ENCODE results near the gene LRPAP1.
"Not testable (repeated sequence)": the region's sequence is repeated elsewhere in the genome, so short reads cannot be mapped to it uniquely, and the experiment has no call there.

Gene LRPAP1

DNA sequence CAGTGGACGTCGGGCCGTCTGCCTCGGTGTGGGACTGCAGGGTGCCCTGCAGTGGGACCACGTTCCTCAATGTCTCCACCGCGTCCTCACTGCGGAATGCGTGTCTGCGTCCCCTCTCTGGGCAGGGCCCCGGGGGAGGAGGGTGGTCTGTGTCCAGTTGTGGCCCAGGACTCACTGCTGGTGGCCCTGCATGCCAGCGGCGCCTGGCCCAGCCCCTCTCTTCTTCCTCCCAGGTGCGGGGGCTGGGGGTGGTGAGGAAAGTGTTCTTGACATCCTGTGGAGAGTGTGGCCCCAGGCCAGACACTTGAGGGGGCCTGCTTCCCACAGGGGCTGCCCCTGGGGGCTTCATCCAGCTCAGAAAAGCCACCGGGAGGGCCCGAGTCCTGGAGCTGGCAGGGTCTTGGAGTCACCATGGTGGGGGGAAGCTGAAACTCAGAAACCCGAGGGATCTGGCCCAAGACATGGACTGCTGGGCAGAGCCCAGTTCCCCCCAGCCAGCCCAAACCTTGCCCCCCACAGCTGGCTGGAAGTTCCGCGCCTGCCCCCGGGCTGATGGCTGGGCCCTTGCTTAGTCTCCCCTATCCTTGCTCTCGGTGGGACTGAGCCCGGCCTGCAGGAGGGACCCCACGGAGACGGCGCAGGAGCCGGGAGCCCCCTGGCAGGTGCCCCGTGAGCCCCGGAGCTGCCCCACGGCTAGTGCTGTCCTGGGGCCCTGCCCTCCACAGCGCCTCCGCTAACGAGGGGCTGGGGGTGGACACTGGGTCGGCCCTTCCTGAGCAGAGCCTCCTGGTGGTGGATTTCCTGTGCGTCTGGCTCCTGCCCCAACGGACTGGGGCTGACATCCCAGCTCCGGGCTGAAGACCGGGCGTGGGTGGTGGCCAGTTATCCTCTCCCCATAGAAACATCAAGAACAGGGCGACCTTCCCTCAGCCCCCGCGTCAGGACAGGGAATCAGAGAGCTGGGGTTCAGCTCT lies 66.2 kb downstream of the LRPAP1 start:
- H3K9ac ChIP-seq (ENCODE audit: low read length), result no peak overlapping the region
- no peak for DNase-seq (ENCODE audit: low read depth)
- peaks cover 34% of the 10 kb centered on the region for H3K27me3 ChIP-seq (replicated peaks; ENCODE audit: control insufficient read depth, insufficient read depth, low read length)
- no peaks in the 10 kb centered on the region for H3K9me3 ChIP-seq (ENCODE audit: control insufficient read depth, low read length)
- H3K4me1 ChIP-seq (ENCODE audit: control insufficient read depth, insufficient read depth, low read length), result no peaks in the 10 kb centered on the region
- no peaks in the 10 kb centered on the region for H3K36me3 ChIP-seq (ENCODE audit: control insufficient read depth, insufficient read depth, low read length, severe bottlenecking)
- no peak overlapping the region for H3K4me3 ChIP-seq (ENCODE audit: low read length)

DNA sequence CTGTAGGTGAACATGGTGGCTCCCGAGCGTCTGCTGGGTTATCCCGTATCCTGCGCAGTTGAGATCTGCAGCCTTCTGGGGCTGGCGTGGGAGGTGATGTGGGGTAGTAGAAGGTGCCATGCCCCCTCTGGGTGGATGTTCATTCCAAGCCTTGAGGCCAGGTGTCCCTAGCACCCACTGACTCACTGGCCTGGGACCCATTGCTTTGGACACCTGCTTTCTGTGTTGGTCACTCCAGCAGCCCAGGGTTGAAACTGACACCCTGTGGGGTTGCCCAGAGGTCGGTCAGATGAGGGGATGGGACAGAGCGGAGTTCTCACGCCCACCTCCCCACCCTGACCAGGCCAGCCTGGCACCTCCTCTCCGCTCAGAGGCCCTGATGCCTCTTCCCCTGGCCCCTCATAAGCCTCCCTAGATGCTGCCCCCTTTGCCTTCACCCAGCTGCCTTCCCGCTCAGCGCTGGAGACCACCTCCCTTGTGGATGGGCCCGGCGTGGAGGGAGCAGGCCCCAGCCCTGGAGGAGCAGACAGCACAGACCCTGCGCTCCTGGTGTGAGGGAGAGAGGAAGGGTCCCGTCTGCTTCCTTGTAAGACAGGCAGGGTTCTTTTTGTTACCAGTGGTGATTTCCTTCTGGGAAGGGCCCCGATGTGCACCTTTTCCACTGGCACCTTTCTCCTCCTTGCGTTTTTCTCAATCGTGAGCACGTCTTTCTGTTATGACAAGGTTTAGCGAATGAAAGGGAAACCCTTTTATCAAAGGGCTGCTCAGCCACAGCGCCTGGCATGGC lies 67.1 kb downstream of the LRPAP1 start:
- H3K36me3 ChIP-seq (ENCODE audit: control insufficient read depth, insufficient read depth, low read length, severe bottlenecking), result no peaks in the 10 kb centered on the region
- H3K9ac ChIP-seq (ENCODE audit: low read length), result no peak overlapping the region
- no peak for DNase-seq (ENCODE audit: low read depth)
- no peaks in the 10 kb centered on the region for H3K4me1 ChIP-seq (ENCODE audit: control insufficient read depth, insufficient read depth, low read length)
- no peak overlapping the region for H3K4me3 ChIP-seq (ENCODE audit: low read length)
- H3K27me3 ChIP-seq (replicated peaks; ENCODE audit: control insufficient read depth, insufficient read depth, low read length), result peaks cover 31% of the 10 kb centered on the region
- H3K9me3 ChIP-seq (ENCODE audit: control insufficient read depth, low read length), result peaks cover 6% of the 10 kb centered on the region

DNA sequence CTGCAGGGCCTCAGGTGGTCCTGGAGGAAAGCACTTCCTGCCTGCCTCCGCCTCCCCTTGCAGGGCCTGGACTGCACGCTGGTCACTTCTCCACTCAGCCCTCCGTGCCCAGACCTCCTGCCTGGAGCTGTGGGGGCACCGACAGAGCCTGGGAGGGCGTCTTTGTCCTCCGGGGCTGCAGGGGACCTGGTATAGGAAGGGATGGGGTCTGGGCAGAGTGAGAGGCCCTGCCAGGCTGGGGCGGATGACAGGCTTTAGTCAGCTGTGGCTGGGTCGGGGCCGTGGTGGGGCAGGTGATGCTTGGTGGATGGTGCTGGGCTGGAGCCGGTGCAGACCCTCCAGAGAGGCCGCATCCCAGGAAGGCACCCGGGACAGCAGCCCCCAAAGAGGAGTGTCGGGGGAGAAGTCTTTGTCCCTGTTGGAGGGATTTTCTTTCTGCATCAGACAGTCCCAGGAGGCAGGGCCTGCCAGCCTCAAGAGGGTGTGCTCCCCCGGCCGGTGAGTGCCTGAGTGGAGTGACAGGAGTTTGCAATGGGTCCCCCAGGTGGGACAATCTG lies 67.8 kb downstream of the LRPAP1 start:
- Histone ChIP-seq H3K36me3 (ENCODE audit: control insufficient read depth, insufficient read depth, low read length, severe bottlenecking) (no peaks in the 10 kb centered on the region), H3K27me3 (replicated peaks; ENCODE audit: control insufficient read depth, insufficient read depth, low read length) (peaks cover 28% of the 10 kb centered on the region)

DNA sequence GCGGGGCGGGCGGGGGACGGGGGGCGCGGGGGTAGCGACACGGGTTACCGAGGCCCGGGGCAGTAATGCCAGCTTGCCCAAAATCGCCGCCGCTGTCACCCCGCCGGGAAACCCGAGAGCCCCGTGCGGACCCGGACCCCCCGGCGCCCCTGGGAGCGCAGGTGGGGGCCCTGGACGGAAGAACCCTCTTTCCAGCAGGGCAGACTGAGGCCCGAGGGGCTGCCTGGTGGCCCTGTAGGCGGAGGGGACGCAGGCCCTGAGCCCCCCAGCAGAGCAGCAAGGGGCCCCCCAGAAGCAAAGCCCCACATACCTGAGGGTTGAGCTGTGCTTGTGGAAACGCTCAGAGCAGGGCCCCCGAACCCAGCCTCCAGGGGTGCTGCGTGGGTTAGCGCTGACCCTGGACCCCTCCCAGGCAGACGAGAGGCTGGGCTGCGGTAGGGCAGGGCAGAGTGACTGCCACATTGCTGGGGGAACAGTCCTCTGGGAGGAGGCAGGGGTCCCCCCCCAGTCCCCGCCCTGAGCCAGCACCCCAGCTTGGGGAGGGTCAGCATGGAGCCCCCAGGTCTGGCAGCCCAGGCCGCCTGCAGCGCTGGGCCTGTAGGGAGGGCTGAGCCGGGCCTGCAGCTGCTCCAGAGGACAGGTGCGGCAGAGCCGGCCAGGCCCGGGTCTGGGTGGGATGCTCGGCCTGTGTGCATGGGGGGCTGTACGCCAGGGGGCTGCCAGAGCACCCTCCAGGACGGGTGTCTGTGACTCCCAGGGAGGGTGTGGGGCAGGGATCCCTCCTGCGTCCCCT lies 68.5 kb downstream of the LRPAP1 start:
- no peaks in the 10 kb centered on the region for H3K36me3 ChIP-seq (ENCODE audit: control insufficient read depth, insufficient read depth, low read length, severe bottlenecking)
- no peak for DNase-seq (ENCODE audit: low read depth)
- no peaks in the 10 kb centered on the region for H3K4me1 ChIP-seq (ENCODE audit: control insufficient read depth, insufficient read depth, low read length)
- H3K9ac ChIP-seq (ENCODE audit: low read length), result no peak overlapping the region
- peaks cover 9% of the 10 kb centered on the region for H3K9me3 ChIP-seq (ENCODE audit: control insufficient read depth, low read length)
- no peak overlapping the region for H3K4me3 ChIP-seq (ENCODE audit: low read length)
- peaks cover 28% of the 10 kb centered on the region for H3K27me3 ChIP-seq (replicated peaks; ENCODE audit: control insufficient read depth, insufficient read depth, low read length)

More for the DNA sequence above, 67.8 kb downstream of the LRPAP1 start:
- DNase-seq (ENCODE audit: low read depth), result no peak
- H3K4me3 ChIP-seq (ENCODE audit: low read length), result no peak overlapping the region
- peaks cover 9% of the 10 kb centered on the region for H3K9me3 ChIP-seq (ENCODE audit: control insufficient read depth, low read length)
- no peaks in the 10 kb centered on the region for H3K4me1 ChIP-seq (ENCODE audit: control insufficient read depth, insufficient read depth, low read length)
- no peak overlapping the region for H3K9ac ChIP-seq (ENCODE audit: low read length)

DNA sequence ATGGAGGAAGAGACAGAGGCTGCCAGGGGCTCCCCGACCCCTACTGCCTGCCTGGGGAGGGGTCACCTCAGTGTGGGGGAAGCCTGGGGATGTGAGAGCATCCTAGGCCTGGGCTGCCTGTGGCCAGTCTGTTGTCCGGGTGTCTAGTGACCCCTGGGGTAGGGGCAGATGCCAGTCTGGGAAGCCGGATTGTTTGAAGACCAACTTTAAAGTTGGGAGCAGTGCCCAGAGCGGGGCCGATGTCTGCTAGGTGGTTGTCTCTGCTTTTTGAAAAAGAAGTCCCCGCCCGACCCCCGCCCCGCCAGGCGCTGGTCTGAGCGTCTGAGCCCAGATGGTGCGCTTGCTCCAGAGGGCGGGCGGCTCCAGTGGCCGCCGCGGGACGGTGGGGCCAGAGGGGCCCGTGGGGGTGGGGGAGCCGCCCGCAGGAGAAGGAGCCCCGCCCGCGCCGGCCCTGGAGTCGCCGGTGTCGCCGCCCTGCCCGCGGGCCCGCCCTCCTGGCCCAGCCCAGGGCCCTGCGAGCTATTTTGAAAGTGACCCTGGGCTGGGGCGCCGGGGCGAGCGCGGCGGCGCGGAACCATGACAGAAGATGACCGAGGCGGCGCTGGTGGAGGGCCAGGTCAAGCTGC lies 69.3 kb downstream of the LRPAP1 start, which contains the start of gene DOK7:
DOK7 (plus strand) TSS at position 517 of the 626 bp plus-strand sequence; CDS start at position 587, 70 bp downstream.
- Histone ChIP-seq H3K9ac (ENCODE audit: low read length) (no peak within 1 kb of the TSS), H3K27me3 (replicated peaks; ENCODE audit: control insufficient read depth, insufficient read depth, low read length) (peaks cover 28% of the 10 kb centered on the region), H3K9me3 (ENCODE audit: control insufficient read depth, low read length) (peaks cover 9% of the 10 kb centered on the region), H3K4me1 (ENCODE audit: control insufficient read depth, insufficient read depth, low read length) (no peaks in the 10 kb centered on the region), H3K36me3 (ENCODE audit: control insufficient read depth, insufficient read depth, low read length, severe bottlenecking) (no peaks in the 10 kb centered on the region), H3K4me3 (ENCODE audit: low read length) (no peak within 1 kb of the TSS)
- DNase-seq (ENCODE audit: low read depth), result peak; percentile 44

DNA sequence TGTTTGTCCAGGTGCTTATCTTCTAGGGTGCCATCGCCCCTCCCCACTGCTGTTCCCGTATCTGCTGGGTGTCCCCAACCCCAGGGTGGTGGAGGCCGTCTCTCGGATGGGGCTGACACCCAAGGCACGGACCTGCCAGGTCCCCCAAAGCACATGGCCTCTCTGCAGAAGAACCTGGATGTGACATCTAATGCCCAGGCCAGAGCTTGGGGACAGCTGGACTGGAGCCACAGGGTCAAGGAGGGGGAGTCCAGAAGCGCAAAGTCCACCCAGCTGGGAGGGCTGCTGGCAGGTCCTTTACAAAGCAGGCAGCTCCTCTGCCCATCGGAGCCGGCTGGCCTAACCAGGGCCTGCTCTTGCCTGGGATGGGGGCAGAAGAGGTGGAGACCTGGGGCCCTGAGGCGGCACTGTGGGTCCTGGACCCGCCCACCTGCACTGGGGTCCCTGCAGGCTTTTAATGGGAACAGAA lies 69.9 kb downstream of the LRPAP1 start:
- H3K9me3 ChIP-seq (ENCODE audit: control insufficient read depth, low read length), result peaks cover 10% of the 10 kb centered on the region

DNA sequence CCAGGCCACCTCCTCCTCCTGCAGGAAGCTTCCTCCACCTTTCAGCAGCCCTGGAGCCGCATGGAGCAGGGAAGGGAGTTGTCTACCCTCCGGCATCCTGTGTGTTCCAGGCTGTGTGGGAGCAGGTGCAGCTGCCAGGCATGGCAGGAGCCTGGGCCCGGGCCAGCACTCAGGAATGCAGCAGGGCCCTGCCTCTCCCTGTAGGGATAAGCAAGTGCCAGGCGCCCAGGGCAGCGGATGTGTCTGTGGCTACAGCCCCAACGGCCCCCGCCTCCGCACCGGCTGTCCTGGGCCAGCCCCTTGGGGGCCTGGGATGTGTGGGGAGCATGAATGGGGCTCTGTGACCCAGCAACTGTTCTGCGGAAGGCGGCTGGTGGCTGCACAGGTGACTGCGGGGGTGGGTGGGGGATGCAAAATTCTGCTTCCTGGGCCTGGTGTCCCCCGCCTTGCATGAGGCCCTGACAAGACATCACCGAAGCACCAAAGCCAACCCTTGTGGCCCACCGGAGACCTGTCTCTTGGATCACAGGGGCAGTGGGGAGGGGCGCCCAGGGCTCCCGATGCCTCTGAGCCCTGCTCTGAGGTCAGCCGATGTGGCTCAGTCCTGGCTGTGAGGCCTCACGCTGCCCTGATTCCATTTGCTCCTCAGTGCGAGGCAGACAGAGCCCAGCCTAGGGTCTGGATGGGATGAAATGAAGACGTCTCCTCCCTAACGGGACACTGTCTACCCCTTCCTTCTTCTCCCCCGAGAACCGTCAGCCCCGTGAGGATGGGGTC lies 70.5 kb downstream of the LRPAP1 start:
- Histone ChIP-seq H3K36me3 (ENCODE audit: control insufficient read depth, insufficient read depth, low read length, severe bottlenecking) (no peaks in the 10 kb centered on the region), H3K27me3 (replicated peaks; ENCODE audit: control insufficient read depth, insufficient read depth, low read length) (peaks cover 28% of the 10 kb centered on the region), H3K4me3 (ENCODE audit: low read length) (no peak overlapping the region), H3K9me3 (ENCODE audit: control insufficient read depth, low read length) (peaks cover 16% of the 10 kb centered on the region), H3K4me1 (ENCODE audit: control insufficient read depth, insufficient read depth, low read length) (no peaks in the 10 kb centered on the region), H3K9ac (ENCODE audit: low read length) (no peak overlapping the region)
- DNase-seq (ENCODE audit: low read depth), result no peak

More for the DNA sequence above, 69.9 kb downstream of the LRPAP1 start:
- Histone ChIP-seq H3K36me3 (ENCODE audit: control insufficient read depth, insufficient read depth, low read length, severe bottlenecking) (no peaks in the 10 kb centered on the region), H3K4me1 (ENCODE audit: control insufficient read depth, insufficient read depth, low read length) (no peaks in the 10 kb centered on the region), H3K9ac (ENCODE audit: low read length) (no peak overlapping the region), H3K4me3 (ENCODE audit: low read length) (no peak overlapping the region), H3K27me3 (replicated peaks; ENCODE audit: control insufficient read depth, insufficient read depth, low read length) (peaks cover 28% of the 10 kb centered on the region)
- DNase-seq (ENCODE audit: low read depth), result no peak

DNA sequence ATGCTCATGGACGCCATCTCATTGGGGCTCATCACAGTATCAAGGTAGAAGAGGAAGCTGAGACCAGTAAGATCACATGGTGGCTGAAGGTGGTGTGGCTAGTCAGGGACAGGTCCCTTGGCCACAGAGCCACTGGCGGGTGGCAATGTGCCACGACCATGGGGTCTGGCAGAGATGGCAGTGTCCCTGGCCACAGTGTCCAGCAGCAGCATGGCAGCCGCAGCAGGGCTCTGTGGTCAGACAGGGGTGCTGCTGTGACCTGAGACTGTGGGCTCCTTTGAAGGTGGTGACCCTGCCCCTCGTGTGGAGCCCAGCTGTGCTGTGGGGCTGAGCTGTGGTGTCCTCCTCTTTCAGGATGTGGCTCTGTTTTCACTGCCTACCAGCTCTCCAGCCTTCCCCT lies 71.3 kb downstream of the LRPAP1 start:
- H3K27me3 ChIP-seq (replicated peaks; ENCODE audit: control insufficient read depth, insufficient read depth, low read length), result peaks cover 28% of the 10 kb centered on the region
- no peak overlapping the region for H3K4me3 ChIP-seq (ENCODE audit: low read length)
- H3K4me1 ChIP-seq (ENCODE audit: control insufficient read depth, insufficient read depth, low read length), result no peaks in the 10 kb centered on the region
- no peaks in the 10 kb centered on the region for H3K36me3 ChIP-seq (ENCODE audit: control insufficient read depth, insufficient read depth, low read length, severe bottlenecking)
- H3K9me3 ChIP-seq (ENCODE audit: control insufficient read depth, low read length), result peaks cover 20% of the 10 kb centered on the region
- DNase-seq (ENCODE audit: low read depth), result no peak
- no peak overlapping the region for H3K9ac ChIP-seq (ENCODE audit: low read length)

DNA sequence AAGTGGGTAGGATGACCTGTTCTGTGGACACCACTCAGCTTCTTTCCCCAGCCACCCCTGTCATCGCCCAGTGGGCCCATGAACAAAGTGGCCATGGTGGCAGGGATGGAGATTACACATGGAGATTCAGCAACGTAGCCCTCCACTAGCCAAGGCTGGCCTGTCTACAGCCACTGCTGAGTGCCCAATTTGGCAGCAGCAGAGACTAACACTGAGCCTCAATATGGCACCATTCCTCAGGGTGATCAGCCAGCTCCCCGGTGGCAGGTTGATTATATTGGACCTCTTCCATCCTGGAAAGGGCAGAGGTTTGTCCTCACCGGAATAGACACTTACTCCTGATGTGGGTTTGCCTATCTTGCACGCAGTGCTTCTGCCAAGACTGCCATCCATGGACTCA lies 73.1 kb downstream of the LRPAP1 start:
- H3K9ac ChIP-seq (ENCODE audit: low read length); DNase-seq (ENCODE audit: low read depth): not testable (repeated sequence)
- peaks cover 16% of the 10 kb centered on the region for H3K27me3 ChIP-seq (replicated peaks; ENCODE audit: control insufficient read depth, insufficient read depth, low read length)

DNA sequence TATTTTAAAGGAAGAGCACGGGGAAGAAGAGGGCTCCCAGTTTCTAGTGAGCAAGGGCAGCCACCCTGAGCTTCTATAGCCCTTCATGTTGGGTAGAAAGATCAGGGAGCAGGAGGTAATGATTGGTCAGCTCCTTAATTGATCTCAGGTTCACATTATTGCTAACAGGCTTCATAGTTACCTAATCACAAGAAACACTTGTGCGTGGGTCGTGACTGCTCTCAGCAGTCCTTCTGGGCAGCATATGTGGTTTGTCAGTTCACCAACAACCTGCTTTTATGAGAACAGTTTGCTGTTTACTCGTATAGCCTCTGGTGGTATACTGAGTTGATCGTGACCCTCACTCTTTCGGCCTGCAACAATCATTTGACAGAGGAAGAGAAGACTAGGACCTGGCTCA lies 73.9 kb downstream of the LRPAP1 start:
- no peak overlapping the region for H3K9ac ChIP-seq (ENCODE audit: low read length)
- no peak overlapping the region for H3K4me3 ChIP-seq (ENCODE audit: low read length)
- no peak for DNase-seq (ENCODE audit: low read depth)
- H3K9me3 ChIP-seq (ENCODE audit: control insufficient read depth, low read length), result peaks cover 42% of the 10 kb centered on the region
- no peaks in the 10 kb centered on the region for H3K36me3 ChIP-seq (ENCODE audit: control insufficient read depth, insufficient read depth, low read length, severe bottlenecking)
- H3K27me3 ChIP-seq (replicated peaks; ENCODE audit: control insufficient read depth, insufficient read depth, low read length), result peaks cover 16% of the 10 kb centered on the region
- no peaks in the 10 kb centered on the region for H3K4me1 ChIP-seq (ENCODE audit: control insufficient read depth, insufficient read depth, low read length)

More for the DNA sequence above, 73.1 kb downstream of the LRPAP1 start:
- not testable (repeated sequence) for H3K36me3 ChIP-seq (ENCODE audit: control insufficient read depth, insufficient read depth, low read length, severe bottlenecking); H3K4me1 ChIP-seq (ENCODE audit: control insufficient read depth, insufficient read depth, low read length); H3K4me3 ChIP-seq (ENCODE audit: low read length)
- H3K9me3 ChIP-seq (ENCODE audit: control insufficient read depth, low read length), result peaks cover 37% of the 10 kb centered on the region
